GM12891 (cell line): ENCODE data around the gene PLEK.

ENCODE experiments used
- POLR2A ChIP-seq: IDR thresholded peaks from 2 replicates; pipeline ENCODE4 v1.6.1; 2011; ENCODE audit warnings: low read depth, low read length, control low read depth
- POLR2AphosphoS5 ChIP-seq: IDR thresholded peaks from 2 replicates; pipeline ENCODE4 v1.6.1; 2011; ENCODE audit warnings: low read depth, low read length, control low read depth
- TAF1 ChIP-seq: IDR thresholded peaks from 2 replicates; pipeline ENCODE4 v1.6.1; 2011; ENCODE audit warnings: low read depth, low read length, control low read depth

DNA sequence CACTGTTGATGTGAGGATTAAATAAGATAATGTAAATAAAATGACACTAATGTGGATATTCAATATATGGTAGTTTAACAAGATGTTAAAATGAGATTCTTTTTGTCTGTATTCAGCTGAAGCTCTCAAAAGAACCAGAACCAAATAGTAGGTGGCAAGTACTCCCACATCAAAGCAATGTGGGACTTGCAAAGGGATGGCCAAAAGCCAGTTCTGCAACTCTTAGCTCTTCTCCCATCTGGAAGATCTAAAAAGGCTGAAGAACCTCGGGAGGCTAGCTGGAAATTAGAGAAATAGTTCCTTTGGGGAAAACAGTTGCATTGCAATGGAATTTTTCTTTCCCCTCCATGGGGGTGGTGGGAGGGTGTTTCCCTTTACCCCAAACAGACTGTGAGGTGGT lies 53.3 kb downstream of the PLEK start:
- no peak for TF ChIP-seq TAF1
- no peak for TF ChIP-seq POLR2AphosphoS5
- no peak for TF ChIP-seq POLR2A
